ENCODE results near the gene VAT1L.
"Not testable (repeated sequence)": the region's sequence is repeated elsewhere in the genome, so short reads cannot be mapped to it uniquely, and the experiment has no call there.

The VAT1L gene

GRCh38 chr16:77913738-77914253 is 125.4 kb downstream of the VAT1L start:
- DNase-seq (ENCODE audit: low read depth) = no peak

- DNase-seq (ENCODE audit: low read depth) = no peak
Observed at GRCh38 chr16:77916111-77916510, 127.7 kb downstream of the VAT1L start.

- no peak for DNase-seq (ENCODE audit: low read depth)
Observed at GRCh38 chr16:77917971-77918370, 129.6 kb downstream of the VAT1L start.

GRCh38 chr16:77918809-77919707 is 130.7 kb downstream of the VAT1L start:
- DNase-seq (ENCODE audit: low read depth) = no peak

- DNase-seq (ENCODE audit: low read depth) = no peak
Observed at GRCh38 chr16:77919761-77920415, 131.5 kb downstream of the VAT1L start.

DNA sequence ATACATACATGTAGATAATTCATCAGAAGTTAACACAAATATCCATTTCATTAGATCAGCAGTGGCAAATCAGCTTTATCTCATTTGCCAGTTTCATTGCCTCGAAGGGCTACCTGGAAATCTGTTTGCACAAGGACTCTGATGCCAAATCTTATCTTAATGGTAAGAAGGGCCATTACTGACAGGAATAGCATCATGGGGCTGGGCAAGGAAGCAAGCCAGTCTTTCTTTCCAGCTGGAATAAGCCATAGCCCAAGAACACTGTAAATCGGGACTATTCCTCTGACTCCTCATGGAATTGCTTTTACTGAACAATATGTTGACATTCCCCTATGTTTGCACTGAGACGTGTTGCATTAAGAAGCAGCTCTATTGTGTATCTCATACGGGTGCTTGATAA is 132.6 kb downstream of the VAT1L start:
- DNase-seq (ENCODE audit: low read depth) = no peak

DNA sequence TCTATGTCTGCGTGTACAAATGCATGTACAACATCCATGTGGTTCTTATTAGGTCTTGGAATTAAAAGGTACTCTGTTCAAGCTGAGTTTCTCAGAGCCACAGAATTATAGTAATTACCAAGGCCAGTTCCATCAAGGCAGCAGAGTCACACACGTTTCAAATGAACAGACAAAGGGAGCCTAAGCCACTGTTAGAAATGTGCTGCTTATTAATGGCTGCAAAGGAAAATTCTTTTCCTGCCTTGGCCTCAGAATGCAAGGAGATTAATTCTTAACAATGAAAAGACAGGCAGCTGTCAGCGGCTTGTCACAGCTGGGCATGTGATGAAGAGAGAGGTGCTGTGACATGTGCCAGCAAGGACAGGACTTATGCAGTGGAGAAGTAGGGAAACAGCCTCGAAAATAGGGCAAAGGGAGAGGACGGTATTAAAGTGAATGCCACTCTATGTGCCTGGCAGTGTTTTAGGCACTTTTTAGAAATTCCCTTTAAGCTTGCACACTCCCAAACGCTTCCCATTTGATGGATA is 133.9 kb downstream of the VAT1L start:
- DNase-seq (ENCODE audit: low read depth) = no peak

- DNase-seq (ENCODE audit: low read depth) = no peak
Observed at GRCh38 chr16:77925531-77925930, 137.2 kb downstream of the VAT1L start.

- DNase-seq (ENCODE audit: low read depth) = no peak
Observed at GRCh38 chr16:77928096-77928495, 139.7 kb downstream of the VAT1L start.

DNA sequence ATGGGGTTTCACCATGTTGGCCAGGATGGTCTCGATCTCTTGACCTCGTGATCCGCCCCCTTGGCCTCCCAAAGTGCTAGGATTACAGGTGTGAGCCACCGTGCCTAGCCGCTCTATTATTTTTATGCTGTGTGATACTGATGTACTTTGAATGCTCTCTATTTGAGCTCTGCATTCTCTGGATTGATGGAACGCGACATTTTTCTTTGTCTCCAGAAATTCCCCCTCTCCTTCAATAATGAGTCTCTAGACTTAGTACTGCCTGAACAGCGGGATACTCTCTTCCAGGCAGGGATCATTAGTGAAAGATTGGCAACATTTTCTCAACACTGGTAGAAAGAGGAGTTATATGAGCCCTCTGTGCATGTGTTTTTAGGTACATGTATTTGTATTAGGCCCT is 140.6 kb downstream of the VAT1L start:
- DNase-seq (ENCODE audit: low read depth) = no peak

DNA sequence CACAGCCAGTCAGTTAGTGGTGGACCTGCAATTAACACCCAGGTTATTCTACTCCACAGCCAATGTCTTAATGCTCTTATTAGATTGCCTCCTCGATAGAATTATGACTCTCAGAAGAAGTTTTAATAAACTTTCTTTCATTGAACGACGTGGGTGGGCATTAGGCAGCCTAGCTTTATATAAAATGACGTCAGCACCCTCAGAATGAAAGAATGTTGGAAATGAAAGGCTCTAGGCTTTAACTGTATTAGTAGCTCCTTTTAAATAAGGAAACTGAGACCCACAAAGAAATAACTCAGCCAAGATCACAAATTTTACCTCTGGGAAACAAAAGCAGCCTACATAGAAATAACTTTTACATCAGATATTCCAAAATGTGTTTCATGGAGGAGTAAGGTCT is 142.7 kb downstream of the VAT1L start:
- no peak for DNase-seq (ENCODE audit: low read depth)

GRCh38 chr16:77937473-77938149 is 149.2 kb downstream of the VAT1L start:
- no peak for DNase-seq (ENCODE audit: low read depth)

DNA sequence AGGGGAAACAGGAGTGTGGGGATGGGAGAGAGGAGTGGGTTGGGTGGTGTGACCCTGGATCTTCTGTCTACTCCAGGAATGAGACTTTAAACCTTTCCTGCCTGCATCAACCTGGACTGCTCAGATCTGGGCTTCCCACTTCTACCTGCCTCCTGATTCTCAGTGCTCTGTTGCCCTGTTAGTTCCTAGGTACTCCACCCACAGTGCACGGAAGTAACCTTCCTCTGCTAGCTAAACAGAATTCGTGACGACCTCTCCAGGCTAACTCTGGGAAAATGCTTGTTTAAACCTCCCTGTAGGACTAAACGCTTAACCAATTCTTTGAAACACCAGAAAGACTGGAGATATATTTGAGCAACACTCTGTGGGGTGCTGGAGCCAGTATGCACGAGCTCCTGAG is 150.5 kb downstream of the VAT1L start:
- DNase-seq (ENCODE audit: low read depth) = no peak

DNA sequence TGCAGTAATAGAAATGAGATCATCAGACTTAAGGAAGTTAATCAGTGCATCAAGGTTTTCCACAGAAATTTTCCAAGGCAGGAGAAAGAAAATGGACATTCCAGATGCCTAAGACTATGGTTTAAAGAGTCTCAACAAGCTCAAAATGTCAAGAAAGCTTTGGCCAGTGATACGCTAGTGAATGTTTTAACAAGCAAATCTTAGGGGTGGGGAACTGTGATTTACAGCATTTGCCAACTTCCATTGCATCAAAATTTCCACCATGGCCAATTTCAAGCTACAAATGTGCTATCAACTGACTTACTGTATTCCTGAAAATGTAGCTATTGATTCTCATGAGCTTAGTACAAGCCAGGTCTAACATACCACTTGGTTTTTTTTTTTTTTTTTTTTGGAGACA is 151.6 kb downstream of the VAT1L start:
- no peak for DNase-seq (ENCODE audit: low read depth)

DNA sequence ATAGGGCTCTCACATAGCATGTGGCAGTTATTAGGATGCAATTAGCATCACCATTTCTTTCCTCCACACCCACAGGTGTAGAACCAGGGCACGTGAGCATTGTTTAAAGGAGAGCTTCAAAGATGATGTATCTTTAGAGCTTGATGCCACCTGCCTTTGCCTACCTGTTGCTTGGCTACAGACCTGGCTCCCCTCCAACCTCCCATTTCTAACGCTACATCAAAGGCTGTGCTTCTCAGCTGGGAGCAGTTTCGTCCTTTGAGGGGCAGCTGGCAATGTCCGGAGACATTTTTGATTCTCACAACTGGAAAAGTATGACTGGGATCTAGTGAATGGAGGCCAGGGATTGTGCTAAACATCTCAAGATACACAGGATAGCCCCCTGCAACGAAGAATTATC is 155.4 kb downstream of the VAT1L start:
- no peak for DNase-seq (ENCODE audit: low read depth)

GRCh38 chr16:77944631-77945030 is 156.3 kb downstream of the VAT1L start:
- no peak for DNase-seq (ENCODE audit: low read depth)

GRCh38 chr16:77945126-77945525 is 156.8 kb downstream of the VAT1L start:
- DNase-seq (ENCODE audit: low read depth) = no peak

DNA sequence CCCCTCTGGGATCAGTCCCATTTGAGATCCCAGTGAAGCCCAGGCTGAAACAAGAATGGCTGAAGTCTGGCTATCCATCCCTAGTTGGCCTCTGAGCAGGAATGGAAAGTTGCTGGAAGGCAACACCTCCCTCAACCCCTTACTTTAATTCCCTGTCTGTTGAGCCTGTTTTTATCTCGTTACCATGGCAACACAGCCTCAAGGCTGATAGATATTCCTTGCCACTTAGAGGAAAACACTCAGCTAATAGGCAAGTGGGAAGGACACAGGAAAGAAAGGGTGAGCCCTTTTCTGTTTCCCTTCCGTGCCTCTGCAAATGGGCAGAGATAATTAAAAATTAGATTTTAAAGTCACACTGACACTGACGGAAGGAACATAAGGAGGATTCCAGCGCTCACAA is 158.5 kb downstream of the VAT1L start:
- DNase-seq (ENCODE audit: low read depth) = no peak

GRCh38 chr16:77947590-77947989 is 159.2 kb downstream of the VAT1L start:
- not testable (repeated sequence) for DNase-seq (ENCODE audit: low read depth)

DNA sequence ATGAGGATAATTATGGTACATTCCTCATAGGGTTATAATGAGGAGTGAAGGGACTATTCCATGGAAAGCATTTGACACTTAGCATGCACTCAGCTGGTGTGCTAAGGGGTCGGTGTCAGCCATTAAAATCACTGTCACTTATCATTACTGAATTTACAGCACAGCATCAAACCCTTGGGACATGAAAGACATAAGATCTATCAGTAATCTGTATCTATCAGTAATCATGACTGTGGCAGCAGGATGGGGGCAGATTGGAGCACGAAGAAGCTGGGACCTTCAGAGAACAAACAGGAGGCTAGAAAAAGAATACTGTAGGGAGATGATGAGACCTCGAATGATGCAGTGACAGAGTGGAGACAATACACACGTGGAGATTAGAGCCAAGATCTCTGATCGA is 160.5 kb downstream of the VAT1L start:
- no peak for DNase-seq (ENCODE audit: low read depth)

GRCh38 chr16:77949445-77949844 is 161.1 kb downstream of the VAT1L start:
- DNase-seq (ENCODE audit: low read depth) = no peak

DNA sequence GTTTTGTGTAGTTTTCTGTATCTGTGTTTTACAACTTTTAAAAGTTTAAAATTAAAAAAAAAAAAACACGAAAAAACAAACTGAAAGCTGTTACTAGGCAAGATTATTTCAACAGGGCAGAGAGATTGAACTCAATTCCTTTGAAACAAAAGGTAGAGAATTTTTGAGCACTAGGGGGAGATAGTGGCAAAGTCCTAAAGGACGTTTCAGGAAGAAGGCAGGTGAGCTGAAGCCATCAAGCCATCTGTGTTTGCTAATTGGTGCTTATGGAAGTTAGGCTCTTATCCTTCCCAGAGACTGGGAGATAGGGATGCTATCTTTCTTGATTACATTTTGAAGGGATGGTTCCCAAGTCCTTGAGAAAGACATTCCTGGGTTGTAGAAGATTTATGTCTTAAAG is 163.4 kb downstream of the VAT1L start:
- no peak for DNase-seq (ENCODE audit: low read depth)

GRCh38 chr16:77955127-77955526 is 166.8 kb downstream of the VAT1L start:
- no peak for DNase-seq (ENCODE audit: low read depth)
